ENCODE measurements around the gene EFNA4.

The EFNA4 gene

GRCh38 chr1:155080312-155081228 lies 17.0 kb downstream of the EFNA4 start:
- H3K4me2 ChIP-seq (ENCODE audit: low read length): peak overlapping the region; percentile 64
- H2BK120ac ChIP-seq (ENCODE audit: low read depth, low read length): no peak overlapping the region
- no peak overlapping the region for H3K4me3 ChIP-seq (ENCODE audit: low read length)
- no peak overlapping the region for H3K27ac ChIP-seq (ENCODE audit: low read depth, low read length)
- H3K36me3 ChIP-seq (ENCODE audit: control insufficient read depth, insufficient read depth, low read length): no peaks in the 10 kb centered on the region
- peak; percentile 68 for DNase-seq
- H3K4ac ChIP-seq (ENCODE audit: low read depth, low read length): no peak overlapping the region
- no peak overlapping the region for H3K23ac ChIP-seq (ENCODE audit: low read length)
- no peaks in the 10 kb centered on the region for H3K4me1 ChIP-seq (ENCODE audit: control insufficient read depth, low read depth, low read length)
- no peak overlapping the region for H2AK5ac ChIP-seq (ENCODE audit: low read length)
- no peak overlapping the region for H2BK5ac ChIP-seq (ENCODE audit: low read length)
- H3K56ac ChIP-seq (ENCODE audit: low read length): peak overlapping the region; percentile 73
- no peaks in the 10 kb centered on the region for H3K79me1 ChIP-seq (ENCODE audit: low read length)
- no peak overlapping the region for H4K5ac ChIP-seq (ENCODE audit: low read length)
- peaks cover 41% of the 10 kb centered on the region for H3K27me3 ChIP-seq (ENCODE audit: insufficient read depth, low read length, poor library complexity)
- H2BK15ac ChIP-seq (replicated peaks; ENCODE audit: low read depth): no peak overlapping the region
- no peak overlapping the region for H4K8ac ChIP-seq (ENCODE audit: low read depth, low read length)
- WGBS (ENCODE audit: extremely low coverage, insufficient coverage, low lambda C conversion rate): no CpG with 5 or more reads among the region's 71 CpGs
- peak overlapping the region; percentile 56 for H3K9ac ChIP-seq (ENCODE audit: low read length)
- H3K79me2 ChIP-seq (ENCODE audit: control insufficient read depth, insufficient read depth, low read length): no peaks in the 10 kb centered on the region
- H3K18ac ChIP-seq (ENCODE audit: low read length): no peak overlapping the region

- WGBS (ENCODE audit: extremely low coverage, insufficient coverage, low lambda C conversion rate): no CpG with 5 or more reads among the region's 68 CpGs
- peaks cover 41% of the 10 kb centered on the region for H3K27me3 ChIP-seq (ENCODE audit: insufficient read depth, low read length, poor library complexity)
These were observed 18.1 kb downstream of the EFNA4 start for GRCh38 chr1:155081472-155082300.

GRCh38 chr1:155082301-155083051 lies 18.9 kb downstream of the EFNA4 start:
- H3K79me2 ChIP-seq (ENCODE audit: control insufficient read depth, insufficient read depth, low read length): no peaks in the 10 kb centered on the region
- H3K27me3 ChIP-seq (ENCODE audit: insufficient read depth, low read length, poor library complexity): peaks cover 41% of the 10 kb centered on the region

More at GRCh38 chr1:155081472-155082300, 18.1 kb downstream of the EFNA4 start:
- DNase-seq: no peak
- no peaks in the 10 kb centered on the region for H3K79me1 ChIP-seq (ENCODE audit: low read length)
- no peak overlapping the region for H2AK5ac ChIP-seq (ENCODE audit: low read length)
- H3K18ac ChIP-seq (ENCODE audit: low read length): no peak overlapping the region
- H3K9ac ChIP-seq (ENCODE audit: low read length): peak overlapping the region; percentile 44
- H3K4me3 ChIP-seq (ENCODE audit: low read length): no peak overlapping the region
- no peak overlapping the region for H3K27ac ChIP-seq (ENCODE audit: low read depth, low read length)
- H3K23ac ChIP-seq (ENCODE audit: low read length): no peak overlapping the region
- H2BK5ac ChIP-seq (ENCODE audit: low read length): no peak overlapping the region
- no peak overlapping the region for H4K5ac ChIP-seq (ENCODE audit: low read length)
- H3K56ac ChIP-seq (ENCODE audit: low read length): peak overlapping the region; percentile 62
- no peak overlapping the region for H2BK15ac ChIP-seq (replicated peaks; ENCODE audit: low read depth)
- H3K4me2 ChIP-seq (ENCODE audit: low read length): peak overlapping the region; percentile 44
- H3K36me3 ChIP-seq (ENCODE audit: control insufficient read depth, insufficient read depth, low read length): no peaks in the 10 kb centered on the region
- no peaks in the 10 kb centered on the region for H3K4me1 ChIP-seq (ENCODE audit: control insufficient read depth, low read depth, low read length)
- H3K79me2 ChIP-seq (ENCODE audit: control insufficient read depth, insufficient read depth, low read length): no peaks in the 10 kb centered on the region
- H2BK120ac ChIP-seq (ENCODE audit: low read depth, low read length): no peak overlapping the region
- no peak overlapping the region for H4K8ac ChIP-seq (ENCODE audit: low read depth, low read length)
- no peak overlapping the region for H3K4ac ChIP-seq (ENCODE audit: low read depth, low read length)

GRCh38 chr1:155083052-155083541 lies 19.6 kb downstream of the EFNA4 start:
- peaks cover 41% of the 10 kb centered on the region for H3K27me3 ChIP-seq (ENCODE audit: insufficient read depth, low read length, poor library complexity)
- H2BK15ac ChIP-seq (replicated peaks; ENCODE audit: low read depth): no peak overlapping the region
- H2AK5ac ChIP-seq (ENCODE audit: low read length): no peak overlapping the region

More at GRCh38 chr1:155082301-155083051, 18.9 kb downstream of the EFNA4 start:
- Histone ChIP-seq H4K8ac (ENCODE audit: low read depth, low read length) (no peak overlapping the region), H3K56ac (ENCODE audit: low read length) (no peak overlapping the region), H2BK120ac (ENCODE audit: low read depth, low read length) (no peak overlapping the region), H3K18ac (ENCODE audit: low read length) (no peak overlapping the region), H2AK5ac (ENCODE audit: low read length) (no peak overlapping the region), H3K4me1 (ENCODE audit: control insufficient read depth, low read depth, low read length) (no peaks in the 10 kb centered on the region), H4K5ac (ENCODE audit: low read length) (no peak overlapping the region), H2BK15ac (replicated peaks; ENCODE audit: low read depth) (no peak overlapping the region), H3K4ac (ENCODE audit: low read depth, low read length) (no peak overlapping the region), H3K36me3 (ENCODE audit: control insufficient read depth, insufficient read depth, low read length) (no peaks in the 10 kb centered on the region), H3K27ac (ENCODE audit: low read depth, low read length) (no peak overlapping the region), H2BK5ac (ENCODE audit: low read length) (no peak overlapping the region), H3K4me2 (ENCODE audit: low read length) (no peak overlapping the region), H3K79me1 (ENCODE audit: low read length) (no peaks in the 10 kb centered on the region), H3K23ac (ENCODE audit: low read length) (no peak overlapping the region), H3K9ac (ENCODE audit: low read length) (no peak overlapping the region), H3K4me3 (ENCODE audit: low read length) (no peak overlapping the region)
- WGBS (ENCODE audit: extremely low coverage, insufficient coverage, low lambda C conversion rate): no CpG with 5 or more reads among the region's 36 CpGs
- DNase-seq: no peak

GRCh38 chr1:155083865-155084721 lies 20.6 kb downstream of the EFNA4 start:
- WGBS (ENCODE audit: extremely low coverage, insufficient coverage, low lambda C conversion rate): no CpG with 5 or more reads among the region's 21 CpGs

More at GRCh38 chr1:155083052-155083541, 19.6 kb downstream of the EFNA4 start:
- H3K9ac ChIP-seq (ENCODE audit: low read length): no peak overlapping the region
- H3K56ac ChIP-seq (ENCODE audit: low read length): no peak overlapping the region
- H3K4me1 ChIP-seq (ENCODE audit: control insufficient read depth, low read depth, low read length): no peaks in the 10 kb centered on the region
- H3K79me1 ChIP-seq (ENCODE audit: low read length): no peaks in the 10 kb centered on the region
- H2BK120ac ChIP-seq (ENCODE audit: low read depth, low read length): no peak overlapping the region
- H4K5ac ChIP-seq (ENCODE audit: low read length): no peak overlapping the region
- no peak for DNase-seq
- H3K18ac ChIP-seq (ENCODE audit: low read length): no peak overlapping the region
- no peak overlapping the region for H3K4me3 ChIP-seq (ENCODE audit: low read length)
- H3K27ac ChIP-seq (ENCODE audit: low read depth, low read length): no peak overlapping the region
- H2BK5ac ChIP-seq (ENCODE audit: low read length): no peak overlapping the region
- no peak overlapping the region for H3K23ac ChIP-seq (ENCODE audit: low read length)
- no CpG with 5 or more reads among the region's 6 CpGs for WGBS (ENCODE audit: extremely low coverage, insufficient coverage, low lambda C conversion rate)
- no peak overlapping the region for H3K4me2 ChIP-seq (ENCODE audit: low read length)
- no peak overlapping the region for H3K4ac ChIP-seq (ENCODE audit: low read depth, low read length)
- no peaks in the 10 kb centered on the region for H3K36me3 ChIP-seq (ENCODE audit: control insufficient read depth, insufficient read depth, low read length)
- no peak overlapping the region for H4K8ac ChIP-seq (ENCODE audit: low read depth, low read length)
- H3K79me2 ChIP-seq (ENCODE audit: control insufficient read depth, insufficient read depth, low read length): no peaks in the 10 kb centered on the region

More at GRCh38 chr1:155083865-155084721, 20.6 kb downstream of the EFNA4 start:
- Histone ChIP-seq H3K79me1 (ENCODE audit: low read length) (no peaks in the 10 kb centered on the region), H3K56ac (ENCODE audit: low read length) (peak overlapping the region; percentile 49), H3K79me2 (ENCODE audit: control insufficient read depth, insufficient read depth, low read length) (no peaks in the 10 kb centered on the region), H3K4me2 (ENCODE audit: low read length) (peak overlapping the region; percentile 57), H3K9ac (ENCODE audit: low read length) (peak overlapping the region; percentile 35), H3K27me3 (ENCODE audit: insufficient read depth, low read length, poor library complexity) (peaks cover 39% of the 10 kb centered on the region), H2BK5ac (ENCODE audit: low read length) (no peak overlapping the region), H3K4me1 (ENCODE audit: control insufficient read depth, low read depth, low read length) (no peaks in the 10 kb centered on the region), H3K27ac (ENCODE audit: low read depth, low read length) (no peak overlapping the region), H2AK5ac (ENCODE audit: low read length) (no peak overlapping the region), H3K18ac (ENCODE audit: low read length) (no peak overlapping the region), H3K36me3 (ENCODE audit: control insufficient read depth, insufficient read depth, low read length) (no peaks in the 10 kb centered on the region), H3K23ac (ENCODE audit: low read length) (no peak overlapping the region), H4K8ac (ENCODE audit: low read depth, low read length) (no peak overlapping the region), H3K4me3 (ENCODE audit: low read length) (no peak overlapping the region), H4K5ac (ENCODE audit: low read length) (no peak overlapping the region), H3K4ac (ENCODE audit: low read depth, low read length) (no peak overlapping the region), H2BK15ac (replicated peaks; ENCODE audit: low read depth) (no peak overlapping the region), H2BK120ac (ENCODE audit: low read depth, low read length) (no peak overlapping the region)
- DNase-seq: no peak

Measured in mesendoderm (in vitro differentiated cells).